GM15510 (cell line): ENCODE results near the gene ELN.

Experiments
- POLR2A ChIP-seq: IDR thresholded peaks from 3 replicates; pipeline ENCODE4 v1.6.1; 2011; ENCODE audit warnings: borderline replicate concordance; ENCODE audit not compliant: insufficient read length; ENCODE audit errors: extremely low read depth

The ELN gene

DNA sequence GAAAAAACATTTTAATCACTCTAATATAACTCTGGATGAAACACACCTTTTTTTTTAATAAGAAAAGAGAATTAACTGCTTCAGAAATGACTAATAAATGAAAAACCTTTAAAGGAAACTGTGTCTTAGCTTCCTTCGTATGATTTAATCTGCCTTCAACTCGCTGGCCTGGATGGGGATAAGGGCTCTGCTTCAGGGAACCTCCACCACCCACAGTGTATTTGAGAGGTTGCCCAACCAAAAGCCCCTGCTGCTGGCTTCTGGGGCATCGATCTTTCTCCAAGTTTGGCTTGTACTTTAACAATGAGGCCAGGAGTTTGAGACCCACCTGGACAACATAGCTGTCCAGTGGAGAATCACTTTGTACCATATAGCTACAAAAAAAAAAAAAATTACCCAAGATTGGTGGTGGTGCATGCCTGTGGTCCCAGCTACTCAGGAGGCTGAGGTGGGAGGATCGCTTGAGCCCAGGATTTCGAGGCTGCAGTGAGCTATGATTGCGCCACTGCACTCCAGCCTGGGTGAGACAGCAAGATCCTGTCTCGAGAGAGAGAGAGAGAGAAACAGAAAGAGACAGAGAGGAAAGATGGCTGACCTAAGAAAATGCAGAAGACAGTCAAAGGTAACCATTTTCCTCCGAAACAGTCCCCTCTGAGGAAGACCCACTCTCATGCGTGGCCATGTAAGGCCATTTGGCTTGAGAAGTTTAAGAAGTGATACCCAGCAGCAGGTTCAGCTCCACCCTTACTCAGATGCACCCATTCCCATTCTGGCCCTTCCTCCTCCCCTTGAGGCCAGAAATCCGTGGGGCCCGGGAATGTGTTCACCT lies 42.0 kb downstream of the ELN start:
- no peak for TF ChIP-seq POLR2A

GRCh38 chr7:74070619-74070921 lies 42.6 kb downstream of the ELN start:
- no peak for TF ChIP-seq POLR2A

DNA sequence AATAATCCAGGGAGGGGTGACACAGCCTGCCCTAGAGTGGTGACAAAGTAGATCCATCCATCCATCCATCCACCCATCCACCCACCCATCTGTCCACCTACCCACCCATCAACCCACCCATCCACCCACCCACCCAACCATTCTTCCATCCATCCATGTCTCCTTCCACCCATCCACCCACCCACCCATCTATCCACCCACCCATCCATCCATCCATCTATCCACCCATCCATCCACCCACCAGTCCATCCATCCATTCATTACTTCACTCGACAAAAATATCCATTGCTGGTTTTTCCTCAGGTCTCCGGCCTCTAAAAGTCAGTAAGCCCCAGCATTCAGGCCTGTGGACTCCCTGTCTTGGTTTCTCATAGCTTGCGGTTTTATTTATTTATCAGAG lies 43.1 kb downstream of the ELN start:
- TF ChIP-seq POLR2A = no peak

GRCh38 chr7:74074770-74075169 lies 46.8 kb downstream of the ELN start:
- TF ChIP-seq POLR2A = no peak

GRCh38 chr7:74078461-74078860 lies 50.5 kb downstream of the ELN start:
- TF ChIP-seq POLR2A = no peak

DNA sequence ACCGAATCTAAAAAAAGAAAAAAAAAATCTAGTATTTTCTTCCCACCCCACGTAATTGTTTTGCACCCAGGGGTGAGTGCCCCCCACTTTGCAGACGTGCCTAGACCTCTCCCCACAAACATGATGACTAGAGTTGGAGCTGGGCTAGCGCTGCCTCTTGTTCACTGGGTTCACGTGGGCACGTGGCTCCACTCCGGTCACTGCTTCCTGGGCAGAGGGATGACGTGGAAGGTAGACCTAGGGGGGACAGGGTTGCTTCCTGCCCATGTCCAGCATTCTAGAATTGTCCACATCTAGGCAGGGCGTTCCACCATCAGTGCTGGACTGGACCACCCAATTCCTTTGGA lies 54.8 kb downstream of the ELN start:
- TF ChIP-seq POLR2A = no peak

- TF ChIP-seq POLR2A = peak; percentile 60
These were observed 55.3 kb downstream of the ELN start, which contains the start of gene LIMK1 for GRCh38 chr7:74083117-74083876. Gene LIMK1, plus strand, starts transcription at chr7:74083804. Its CDS starts 187 bp downstream, at chr7:74083991.

- TF ChIP-seq POLR2A = peak; percentile 3
These were observed 56.2 kb downstream of the ELN start for GRCh38 chr7:74083928-74084721.

- TF ChIP-seq POLR2A = no peak
These were observed 57.0 kb downstream of the ELN start for GRCh38 chr7:74084722-74085578.

DNA sequence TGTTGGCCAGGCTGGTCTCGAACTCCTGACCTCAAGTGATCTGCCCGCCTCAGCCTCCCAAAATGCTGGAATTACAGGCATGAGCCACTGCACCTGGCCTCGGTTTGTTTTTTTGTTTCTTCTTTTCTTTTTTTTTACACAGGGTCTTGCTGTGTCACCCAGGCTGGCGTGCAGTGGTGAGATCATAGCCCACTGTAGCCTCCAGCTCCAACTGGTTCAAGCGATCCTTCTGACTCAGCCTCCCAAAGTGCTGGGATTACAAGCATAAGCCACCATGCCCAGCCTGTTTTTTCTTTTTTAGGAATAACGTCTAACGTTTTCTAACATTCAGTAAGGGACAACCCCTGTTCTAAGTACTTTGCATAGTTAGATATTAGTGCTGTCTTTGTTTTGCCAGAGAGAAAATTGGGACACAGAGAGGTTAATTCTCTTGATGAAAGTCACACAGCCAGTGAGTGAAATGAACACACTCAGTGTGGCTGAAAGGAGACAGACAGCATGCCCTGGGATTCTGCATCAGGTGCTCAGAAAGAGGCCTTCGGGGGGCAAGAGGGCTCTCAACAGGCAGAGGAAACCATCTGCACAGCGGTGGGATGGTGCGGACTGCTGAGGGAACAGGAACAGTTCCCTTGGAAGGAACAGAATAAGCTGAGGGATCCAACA lies 59.9 kb downstream of the ELN start:
- TF ChIP-seq POLR2A = no peak

- TF ChIP-seq POLR2A = no peak
These were observed 64.5 kb downstream of the ELN start for GRCh38 chr7:74092321-74092963.

DNA sequence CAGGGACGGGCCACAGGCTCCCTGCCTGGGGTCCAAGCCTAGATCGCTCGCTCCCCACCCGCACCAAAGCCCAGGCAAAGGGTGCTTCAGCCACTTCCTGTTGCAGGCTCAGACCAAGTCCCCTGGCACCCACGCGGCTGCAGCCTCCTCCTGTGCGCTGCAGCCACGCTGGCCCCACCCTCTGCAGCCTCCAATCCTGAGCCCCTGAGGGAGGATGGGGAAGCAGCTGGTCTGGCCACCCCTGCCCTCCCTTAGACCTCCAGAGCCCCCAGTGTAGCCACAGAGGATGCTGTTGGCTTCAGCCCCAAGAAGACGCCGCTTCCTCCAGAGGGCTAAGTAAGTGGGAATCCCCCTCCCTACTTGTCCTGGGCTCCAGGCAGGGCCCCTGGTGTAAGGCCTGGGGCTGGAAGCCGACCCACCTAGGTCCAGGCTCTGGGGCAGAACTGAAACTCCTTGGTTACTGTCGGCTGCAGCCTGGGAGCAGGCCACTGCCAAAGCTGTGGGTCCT lies 65.0 kb downstream of the ELN start:
- peak; percentile 62 for TF ChIP-seq POLR2A

- peak; percentile 37 for TF ChIP-seq POLR2A
These were observed 65.8 kb downstream of the ELN start for GRCh38 chr7:74093671-74094223.

- TF ChIP-seq POLR2A = peak; percentile 8
These were observed 66.5 kb downstream of the ELN start for GRCh38 chr7:74094224-74095101.
